Testis (tissue), 2 donors: ENCODE results near the gene OLFM1.

Experiments used
- CTCF ChIP-seq, 3 experiments: fragments of 450-650 bp in 2 of 3; fragments of 200-600 bp in 1 of 3; sonication (generic) in 1 of 3; IDR thresholded peaks; one replicate each; pipeline ENCODE4 v1.5.1; 2016 to 2019; ENCODE audit warnings: antibody characterized with exemption in 3 of 3, mild to moderate bottlenecking in 2 of 3, moderate library complexity in 1 of 3
- POLR2A ChIP-seq: fragments of 450-650 bp; IDR thresholded peaks from one replicate; pipeline ENCODE4 v1.6.1; 2017; ENCODE audit warnings: antibody characterized with exemption, mild to moderate bottlenecking, moderate library complexity

GRCh38 chr9:135120249-135120648, 32.8 kb downstream of the OLFM1 start:
- TF ChIP-seq CTCF (IDR thresholded peaks at IDR 0.05): no peak
- no peak for TF ChIP-seq POLR2A
